Mammary epithelial cell (primary cell): ENCODE measurements around the gene KMT5B.

ENCODE experiments used
- CTCF ChIP-seq, 2 donors: IDR thresholded peaks in 1 of 2; conservative IDR thresholded peaks in 1 of 2; 2 replicates each; pipeline ENCODE4 v1.5.1; 2011 to 2012; ENCODE audit warnings: inconsistent platforms in 2 of 2, low read length in 2 of 2, mild to moderate bottlenecking in 2 of 2, control low read depth in 1 of 2, low read depth in 1 of 2; ENCODE audit not compliant: insufficient read depth in 1 of 2; ENCODE audit errors: extremely low read depth in 1 of 2
- EZH2 ChIP-seq: IDR thresholded peaks from 2 replicates; pipeline ENCODE4 v1.6.1; 2012; ENCODE audit warnings: low read length, inconsistent platforms, borderline replicate concordance

DNA sequence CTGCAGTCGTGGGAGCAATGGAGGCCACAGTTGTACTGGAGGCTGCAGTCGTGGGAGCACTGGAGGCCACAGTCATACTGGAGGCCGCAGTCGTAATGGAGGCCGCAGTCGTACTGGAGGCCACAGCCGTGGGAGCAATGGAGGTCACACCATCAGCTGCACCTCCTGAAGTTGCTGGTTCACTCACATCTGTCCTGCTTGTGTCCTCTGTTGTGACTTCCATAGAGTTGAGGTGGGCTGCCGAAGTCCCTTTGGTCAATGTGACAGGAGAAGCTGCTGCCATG, 49.4 kb upstream of the KMT5B start:
- TF ChIP-seq EZH2 (no peak), CTCF (conservative IDR thresholded peaks at IDR 0.05 in 1 of 2, IDR thresholded peaks at IDR 0.05 in 1 of 2; ENCODE audit: extremely low read depth in 1 of 2, insufficient read depth in 1 of 2, low read depth in 1 of 2, low read length in 2 of 2) (no peak)
